GM18498 (cell line): Measurements from ENCODE around the gene PTPRD.

Experiments
- ATAC-seq: cut with Tn5 transposase; IDR thresholded peaks from one replicate; pipeline ENCODE4 v1.9.1; 2021; ENCODE audit warnings: mild to moderate bottlenecking, moderate library complexity; ENCODE audit not compliant: unreplicated experiment

Gene PTPRD

DNA sequence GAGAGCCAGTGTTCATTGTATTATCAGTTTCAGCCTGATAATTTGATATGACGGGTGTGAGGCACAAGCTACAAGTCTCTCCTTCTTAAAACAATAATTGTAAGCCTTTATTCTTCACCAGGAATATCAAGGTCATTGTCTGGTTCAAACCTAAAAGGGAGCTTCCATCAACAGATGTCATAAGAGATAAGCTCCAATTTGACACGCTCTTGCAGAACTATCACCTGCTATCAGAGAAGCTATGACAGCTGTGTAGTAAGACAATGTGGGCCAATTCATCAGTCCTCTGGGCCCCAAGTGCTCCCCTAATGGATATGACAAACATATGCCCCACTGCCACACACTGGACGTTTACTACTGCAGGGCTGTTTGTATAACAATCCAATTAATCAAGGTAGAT is 1803.1 kb downstream of the PTPRD start:
- no peak for ATAC-seq

DNA sequence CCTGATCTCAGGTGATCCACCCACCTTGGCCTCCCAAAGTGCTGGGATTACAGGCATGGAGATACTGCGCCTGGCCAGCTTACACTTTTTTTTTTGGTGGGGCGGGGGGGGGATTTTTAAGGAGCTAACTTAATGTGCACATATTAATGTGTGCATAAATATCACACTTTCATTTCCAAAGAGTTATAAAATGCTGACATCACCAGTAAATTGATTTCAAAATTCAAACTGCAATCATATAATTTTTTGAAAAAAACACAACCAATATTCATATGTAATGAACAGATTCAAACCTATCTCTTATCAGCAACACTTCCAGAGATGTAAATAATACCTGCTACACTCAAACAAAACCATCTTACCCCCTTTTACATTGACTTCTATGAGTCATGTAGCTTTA is 1806.7 kb downstream of the PTPRD start:
- ATAC-seq = no peak

DNA sequence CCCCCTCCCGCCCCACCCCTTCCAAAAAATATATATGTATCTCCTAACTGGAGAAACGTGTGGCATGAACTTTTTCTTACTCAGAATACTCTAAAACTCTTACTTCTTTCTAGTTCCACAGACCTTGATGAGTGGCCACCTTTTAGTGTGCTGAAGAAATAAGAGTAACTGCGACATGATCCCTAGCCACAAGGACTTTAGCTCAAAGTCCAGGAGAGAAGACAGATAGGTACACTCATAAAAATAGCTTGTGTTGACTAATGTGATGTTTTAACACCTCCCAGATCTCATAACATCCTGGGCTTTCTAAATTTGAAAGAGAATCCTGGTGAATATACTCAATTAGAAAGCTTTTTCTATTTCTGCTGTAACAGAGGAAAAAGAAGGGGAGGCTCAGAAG is 1808.2 kb downstream of the PTPRD start:
- ATAC-seq = no peak

DNA sequence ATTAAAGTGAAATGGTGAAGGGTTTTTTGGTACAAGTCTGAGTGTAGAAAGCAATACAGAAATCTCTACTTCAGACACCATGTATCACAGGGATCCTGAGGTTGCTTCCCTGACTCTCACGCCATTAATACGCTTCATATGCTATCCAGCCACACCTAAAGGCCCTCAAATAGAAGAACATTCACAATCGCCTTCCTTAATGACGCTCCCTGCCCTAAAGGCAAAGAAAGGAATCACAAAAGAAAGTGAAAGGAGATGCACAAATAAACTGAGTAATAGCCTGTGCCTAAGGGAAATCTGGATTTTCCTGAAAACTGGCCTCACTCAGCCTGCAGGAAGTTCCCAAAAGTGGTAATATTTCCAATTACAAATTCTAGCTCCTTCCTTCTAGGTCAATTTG is 1810.6 kb downstream of the PTPRD start:
- ATAC-seq = no peak

DNA sequence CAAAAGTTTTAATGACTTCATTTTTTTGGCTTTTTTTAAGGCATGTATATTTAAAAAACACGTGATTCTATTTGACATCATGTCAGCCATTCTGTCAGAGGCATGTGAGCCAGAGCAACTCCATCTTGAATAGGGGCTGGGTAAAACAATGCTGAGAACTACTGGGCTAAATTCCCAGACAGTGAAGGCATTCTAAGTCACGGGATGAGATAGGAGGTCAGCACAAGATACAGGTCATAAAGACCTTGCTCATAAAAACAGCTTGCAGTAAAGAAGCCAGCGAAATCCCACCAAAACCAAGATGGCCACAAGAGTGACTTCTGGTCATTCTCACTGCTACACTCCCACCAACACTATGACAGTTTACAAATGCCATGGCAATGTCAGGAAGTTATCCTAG is 1812.6 kb downstream of the PTPRD start:
- ATAC-seq = no peak

- no peak for ATAC-seq
These were observed 1813.2 kb downstream of the PTPRD start for GRCh38 chr9:8799615-8800014.

DNA sequence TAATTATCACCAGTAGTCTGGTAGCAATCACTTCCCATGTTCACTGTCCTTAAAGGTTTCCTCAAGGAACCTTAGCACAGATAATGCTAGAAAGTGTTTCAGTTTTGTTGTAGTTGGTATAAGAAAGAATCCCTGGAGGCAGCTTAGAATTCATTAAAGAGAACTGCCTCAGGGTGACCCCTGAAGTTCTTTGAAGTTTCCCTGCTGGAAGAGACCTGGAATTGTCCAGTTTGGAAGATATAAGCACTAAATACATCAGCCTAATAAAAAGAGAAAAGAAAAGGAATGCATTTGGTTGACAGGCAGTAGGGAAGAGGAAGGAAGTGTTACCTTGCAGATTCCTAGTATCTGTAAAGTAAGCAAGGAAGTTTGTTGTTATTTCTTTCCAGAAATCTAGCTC is 1813.6 kb downstream of the PTPRD start:
- ATAC-seq = no peak

- ATAC-seq = no peak
These were observed 1828.0 kb downstream of the PTPRD start for GRCh38 chr9:8784838-8785237.

DNA sequence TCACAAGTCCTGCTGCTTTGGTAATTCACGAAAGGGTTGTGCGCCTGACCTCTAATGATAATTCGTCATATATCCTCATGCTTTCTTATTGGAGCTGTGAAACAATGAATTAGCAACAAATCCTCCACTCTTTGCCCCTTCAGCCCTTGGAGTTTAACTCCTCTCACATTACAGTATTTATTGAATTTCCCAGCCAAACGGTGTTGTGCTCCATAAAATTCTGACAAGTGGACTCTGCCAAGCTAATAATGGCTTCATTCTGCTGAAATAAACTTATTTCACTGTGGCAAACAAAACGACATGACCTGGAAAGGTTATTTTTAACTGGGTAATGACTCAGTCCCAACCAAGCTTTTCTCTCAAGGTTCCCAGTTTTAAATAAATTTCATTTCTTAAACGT is 1828.9 kb downstream of the PTPRD start:
- ATAC-seq = no peak

- ATAC-seq = no peak
These were observed 1830.6 kb downstream of the PTPRD start for GRCh38 chr9:8782237-8782636.

GRCh38 chr9:8781458-8781857 is 1831.3 kb downstream of the PTPRD start:
- no peak for ATAC-seq

DNA sequence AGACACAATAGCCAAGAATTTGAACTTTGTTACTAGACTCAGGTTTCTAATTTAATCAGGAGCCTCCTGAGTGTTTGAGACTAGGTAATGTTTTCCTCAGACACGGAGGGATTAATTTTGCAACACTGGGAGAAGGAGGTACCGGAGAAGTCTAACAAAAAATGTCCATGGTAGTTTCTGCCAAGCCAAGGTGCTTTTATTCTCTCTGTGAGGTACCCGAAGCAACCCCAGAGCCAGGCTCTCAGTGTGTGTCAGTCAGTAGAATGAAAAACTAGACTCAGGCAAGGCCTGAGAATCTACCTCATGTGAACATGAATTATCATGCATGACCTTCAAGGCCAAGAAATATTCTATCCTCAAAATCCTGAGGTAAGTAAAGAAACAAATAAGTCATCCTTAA is 1832.4 kb downstream of the PTPRD start:
- no peak for ATAC-seq

- no peak for ATAC-seq
These were observed 1833.3 kb downstream of the PTPRD start for GRCh38 chr9:8779478-8779877.

DNA sequence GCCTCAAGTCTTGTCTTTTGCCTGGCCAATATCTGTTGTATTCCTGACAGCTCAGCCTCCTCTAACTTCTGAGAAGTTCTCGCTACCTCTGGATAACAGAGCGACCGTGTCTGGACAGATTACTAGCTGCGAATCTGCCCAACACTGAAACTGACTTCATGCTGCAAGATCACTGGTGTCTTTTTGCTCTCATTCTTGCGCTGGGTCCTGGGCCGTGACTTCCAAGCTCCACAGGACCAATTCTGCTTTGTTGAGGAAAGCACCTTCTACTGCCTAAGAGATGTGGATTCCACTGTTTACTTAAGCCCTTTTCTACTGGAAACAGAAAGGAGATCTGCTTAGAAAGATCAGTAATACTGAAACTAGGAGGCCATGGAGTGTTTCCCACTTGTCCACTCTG is 1834.4 kb downstream of the PTPRD start:
- no peak for ATAC-seq

- ATAC-seq = no peak
These were observed 1840.5 kb downstream of the PTPRD start for GRCh38 chr9:8772302-8772701.

DNA sequence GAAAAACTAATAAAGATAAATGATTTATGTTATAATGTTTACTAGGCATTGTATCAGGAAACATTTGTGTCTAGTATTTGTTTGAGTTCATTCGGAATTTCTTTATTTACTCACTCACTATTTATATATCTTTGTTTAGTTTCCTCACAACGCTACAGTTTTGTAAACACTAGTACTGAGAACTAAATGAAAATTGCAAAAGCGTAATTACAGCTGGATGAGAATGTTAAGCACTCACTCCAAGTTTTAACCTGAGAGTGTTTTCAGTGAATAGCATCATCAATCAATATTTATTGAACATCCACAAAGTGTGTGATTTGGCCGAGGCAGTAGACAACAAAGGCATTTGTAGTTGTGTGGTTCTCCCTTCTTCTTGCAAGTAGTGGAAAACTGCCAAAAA is 1843.6 kb downstream of the PTPRD start:
- no peak for ATAC-seq

- no peak for ATAC-seq
These were observed 1846.7 kb downstream of the PTPRD start for GRCh38 chr9:8766096-8766495.

GRCh38 chr9:8764051-8764450 is 1848.8 kb downstream of the PTPRD start:
- ATAC-seq = no peak

- no peak for ATAC-seq
These were observed 1850.2 kb downstream of the PTPRD start for GRCh38 chr9:8762479-8763085.

DNA sequence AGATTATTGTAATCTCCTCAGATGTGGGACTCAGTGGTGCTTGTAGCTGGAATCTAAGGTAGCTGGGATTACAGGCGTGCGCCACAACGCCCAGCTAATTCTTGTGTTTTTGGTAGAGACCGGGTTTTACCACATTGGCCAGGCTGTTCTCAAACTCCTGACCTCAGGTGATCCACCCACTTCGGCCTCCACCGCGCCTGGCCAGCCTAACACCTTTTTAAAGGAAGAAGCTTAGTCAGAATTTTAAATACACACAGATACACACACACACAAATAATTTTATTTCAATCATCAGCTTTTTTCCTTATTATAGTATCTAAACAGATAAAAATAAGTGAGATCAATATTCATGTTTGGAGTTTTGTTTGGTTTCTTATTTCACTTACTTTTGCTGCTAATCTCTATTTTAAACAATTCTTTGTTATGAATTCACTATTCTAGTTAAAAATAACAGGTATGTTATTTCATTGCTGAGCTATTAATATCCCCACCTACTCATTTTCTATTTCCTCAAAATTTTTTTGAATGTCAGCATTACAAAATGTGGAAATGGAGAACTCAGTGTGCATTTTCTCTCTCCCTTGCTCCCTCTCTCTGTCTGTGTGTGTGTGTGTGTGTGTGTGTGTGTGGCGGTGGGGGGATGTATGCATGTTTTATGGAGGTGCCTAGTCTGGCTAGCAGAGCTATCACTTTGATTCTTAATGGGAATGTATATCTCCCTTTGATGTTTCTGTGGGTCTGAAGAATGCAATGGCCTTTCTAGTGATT is 1852.6 kb downstream of the PTPRD start:
- no peak for ATAC-seq

- no peak for ATAC-seq
These were observed 1854.9 kb downstream of the PTPRD start for GRCh38 chr9:8757881-8758280.

DNA sequence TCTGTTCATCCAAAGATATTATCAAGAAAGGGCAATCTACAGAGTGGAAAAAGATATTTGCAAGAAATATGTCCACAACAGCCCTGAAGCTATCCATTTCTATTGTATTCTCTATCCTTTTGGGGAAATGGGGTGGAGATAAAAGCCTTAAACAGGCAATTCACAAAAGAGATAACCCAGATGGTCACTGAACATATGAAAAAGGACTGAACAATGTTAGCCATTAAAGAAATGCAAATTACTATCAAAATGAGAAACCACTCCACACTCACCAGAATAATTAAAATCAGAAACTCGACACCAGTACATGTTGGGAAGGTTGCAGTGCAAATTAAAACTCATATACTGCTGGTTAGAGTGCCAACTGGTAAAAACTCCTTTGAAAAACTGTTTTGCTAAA is 1858.1 kb downstream of the PTPRD start:
- ATAC-seq = no peak

- no peak for ATAC-seq
These were observed 1861.3 kb downstream of the PTPRD start for GRCh38 chr9:8751406-8751930.
